ENCODE results near the gene TBKBP1.

- TF ChIP-seq CTCF (IDR thresholded peaks at IDR 0.05; ENCODE audit: low read depth, low read length), result no peak
- TF ChIP-seq MAX (IDR thresholded peaks at IDR 0.05; ENCODE audit: low read depth, low read length), result no peak
- TF ChIP-seq POLR2A (IDR thresholded peaks at IDR 0.05; ENCODE audit: extremely low read depth, insufficient read length), result no peak
- no peak for TF ChIP-seq MYC (IDR thresholded peaks at IDR 0.05; ENCODE audit: low read depth, low read length)
Observed at GRCh38 chr17:47686664-47687327, 7.2 kb upstream of the TBKBP1 start.

Data from NB4 (cell line).